ENCODE measurements around the gene MRPS18A. TPM values are rescaled to one million over a fixed set of nuclear protein-coding genes. Genes with fewer than 3 reads are reported as not detected.

Gene MRPS18A
- total and polyA plus RNA-seq, 2 of the 8 experiments (the other 6 are each of a cell fraction or from before 2014, with no cell fraction given): 48.3 to 121 TPM

DNA sequence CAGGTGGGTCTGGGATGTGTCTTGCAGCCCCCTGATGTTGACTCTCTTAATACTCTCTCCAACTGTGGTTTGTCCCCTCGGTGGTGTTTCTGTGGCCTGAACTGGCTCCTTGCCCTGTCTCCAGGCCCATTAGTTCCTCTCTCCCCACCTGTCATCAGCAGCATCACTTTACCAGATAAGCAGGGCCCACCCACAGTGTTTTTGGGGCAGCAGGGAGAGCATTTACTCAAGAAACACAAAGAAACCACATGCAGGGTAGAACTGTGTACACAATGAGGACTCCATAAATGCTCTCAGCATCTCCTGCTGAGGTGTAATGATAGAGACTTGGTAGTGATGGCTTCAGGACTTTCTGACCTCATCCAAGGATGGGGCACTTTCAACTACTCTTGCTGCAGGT is 20.2 kb upstream of the MRPS18A start:
- no peaks in the 10 kb centered on the region for H3K79me1 ChIP-seq (ENCODE audit: low read depth, low read length)
- H2BK5ac ChIP-seq (ENCODE audit: low read depth, low read length): no peak overlapping the region
- FAIRE-seq: no peak
- no peaks in the 10 kb centered on the region for H3K36me3 ChIP-seq (ENCODE audit: control insufficient read depth in 2 of 4, insufficient read depth in 4 of 4, low read length in 3 of 4)
- H4K20me1 ChIP-seq (replicated peaks in 1 of 2; ENCODE audit: control insufficient read depth in 1 of 2, insufficient read depth in 2 of 2, low read length in 2 of 2): no peaks in the 10 kb centered on the region
- H3K4me3 ChIP-seq (ENCODE audit: extremely low read depth in 1 of 4, insufficient read depth in 2 of 4, low read depth in 3 of 4, low read length in 4 of 4): no peak overlapping the region
- H4K5ac ChIP-seq (ENCODE audit: insufficient read length, low read depth, low read length): no peak overlapping the region
- no peak overlapping the region for H3K56ac ChIP-seq (replicated peaks; ENCODE audit: insufficient read length, low read depth, low read length)
- H3K4ac ChIP-seq (replicated peaks; ENCODE audit: insufficient read length, low read depth, low read length): no peak overlapping the region
- DNase-seq (ENCODE audit: low read depth in 1 of 2, low spot score in 2 of 2): no peak
- H3K79me2 ChIP-seq (ENCODE audit: control insufficient read depth in 1 of 2, insufficient read depth in 2 of 2, low read length in 2 of 2): no peaks in the 10 kb centered on the region
- no peaks in the 10 kb centered on the region for H3K23me2 ChIP-seq (ENCODE audit: low read depth, low read length)
- H3K4me1 ChIP-seq (replicated peaks in 1 of 4; ENCODE audit: control insufficient read depth in 3 of 4, insufficient read depth in 4 of 4, low read length in 3 of 4): peaks cover 12 to 25% (median 13%) of the 10 kb centered on the region in 4 experiments
- H2BK120ac ChIP-seq (replicated peaks; ENCODE audit: low read depth, low read length): no peak overlapping the region
- H3K27ac ChIP-seq (ENCODE audit: low read depth, low read length): no peak overlapping the region
- no peak overlapping the region for H2BK20ac ChIP-seq (ENCODE audit: low read length)
- TF ChIP-seq POU5F1 (IDR thresholded peaks at IDR 0.05; ENCODE audit: low read depth, low read length) (no peak), CREB1 (IDR thresholded peaks at IDR 0.05) (no peak)
- no peaks in the 10 kb centered on the region for H3K27me3 ChIP-seq (replicated peaks in 1 of 4; ENCODE audit: control insufficient read depth in 3 of 4, extremely low read depth in 1 of 4, insufficient read depth in 3 of 4, low read length in 3 of 4)
- POLR2A ChIA-PET (ENCODE audit: partially characterized antibody): interaction anchor here (1.0 kb wide), 1 partner anchor 40 kb away, joined by 5 read pairs; no protein-coding TSS in a partner anchor
- H3K23ac ChIP-seq (ENCODE audit: insufficient read length): no peak overlapping the region
- H3K9me3 ChIP-seq (ENCODE audit: insufficient read depth in 2 of 2, low read depth in 1 of 2, low read length in 1 of 2): no peaks in the 10 kb centered on the region
- no peak overlapping the region for H2AFZ ChIP-seq (ENCODE audit: low read length)
- H3K4me2 ChIP-seq (ENCODE audit: insufficient read depth in 1 of 2, low read depth in 2 of 2, low read length in 2 of 2): no peak overlapping the region
- H4K8ac ChIP-seq (ENCODE audit: extremely low read depth, insufficient read depth, low read length): no peak overlapping the region
- H2BK15ac ChIP-seq (ENCODE audit: low read length): no peak overlapping the region
- H3K18ac ChIP-seq (ENCODE audit: extremely low read depth, low read length): no peak overlapping the region
- no peak overlapping the region for H2AK5ac ChIP-seq (ENCODE audit: low read depth, low read length)
- H3K9ac ChIP-seq (replicated peaks in 1 of 4; ENCODE audit: extremely low read depth in 1 of 4, low read depth in 3 of 4, low read length in 3 of 4): no peak overlapping the region; a peak in 1 of 7 replicates
- H4K91ac ChIP-seq (replicated peaks; ENCODE audit: insufficient read length, low read length): no peak overlapping the region
- no peak overlapping the region for H3K14ac ChIP-seq (ENCODE audit: insufficient read length)
- 89% methylated on average over 1 of the region's 1 CpG; no CpG with 5 or more reads in 1 of the 2 experiments for WGBS, 2 experiments (ENCODE audit: extremely low coverage in 1 of 2, insufficient coverage in 1 of 2, insufficient read length in 1 of 2, insufficient replicate concordance in 2 of 2, low coverage in 1 of 2, low lambda C conversion rate in 2 of 2, missing lambda C conversion rate in 1 of 2)
- CTCF ChIA-PET (ENCODE audit: partially characterized antibody): interaction anchor here (0.6 to 1.7 kb wide), 5 partner anchors 12 to 913 kb away, joined by 3 to 4 read pairs (median 3); no protein-coding TSS in a partner anchor
- H2BK12ac ChIP-seq (ENCODE audit: low read depth, low read length): no peak overlapping the region

All from H1 (cell line).